Psoas muscle (tissue), 8 donors: ENCODE measurements around the gene B4GALNT1. TPM values are rescaled to one million over a fixed set of nuclear protein-coding genes. Genes with fewer than 3 reads are reported as not detected.
"Not testable (repeated sequence)": the region's sequence is repeated elsewhere in the genome, so short reads cannot be mapped to it uniquely, and the experiment has no call there.

Source experiments
- ATAC-seq, 4 donors: fragments of 200-7000 bp; cut with Tn5 transposase; one replicate each; pipeline ENCODE4 v1.9.1; 2020; ENCODE audit warnings: moderate library complexity in 3 of 4, mild to moderate bottlenecking in 2 of 4
- DNase-seq, 2 donors: peaks; one replicate each; pipeline ENCODE4 v3.0.0-alpha.2; 2020
- H3K27ac ChIP-seq: fragments of 200-600 bp; one replicate; pipeline ENCODE4 v1.8.0; 2022
- H3K27me3 ChIP-seq, 3 donors: fragments of 200-600 bp in 1 of 3; one replicate each; pipeline versions ENCODE4 v1.6.1 to v1.8.0; 2013 to 2022; ENCODE audit warnings: low read length in 2 of 3, mild to moderate bottlenecking in 2 of 3, moderate library complexity in 1 of 3; ENCODE audit not compliant: insufficient read depth in 3 of 3
- H3K36me3 ChIP-seq, 2 donors: fragments of 200-600 bp in 1 of 2; one replicate each; pipeline versions ENCODE4 v1.6.1 to v1.8.0; 2013 to 2022; ENCODE audit warnings: low read depth in 1 of 2, mild to moderate bottlenecking in 1 of 2, moderate library complexity in 1 of 2; ENCODE audit not compliant: insufficient read depth in 1 of 2
- H3K4me1 ChIP-seq: fragments of 200-600 bp; one replicate; pipeline ENCODE4 v1.8.0; 2022
- H3K4me3 ChIP-seq: fragments of 200-600 bp; one replicate; pipeline ENCODE4 v1.8.0; 2022; ENCODE audit warnings: mild to moderate bottlenecking
- H3K9me3 ChIP-seq: fragments of 200-600 bp; one replicate; pipeline ENCODE4 v1.8.0; 2022
- CTCF ChIP-seq: fragments of 200-600 bp; IDR thresholded peaks from one replicate; pipeline ENCODE4 v1.8.0; 2022; ENCODE audit warnings: antibody characterized with exemption
- WGBS, 3 donors: extraction: QIAGEN DNeasy Blood & Tissue Kit; methylation state at CpG; one replicate each; pipeline versions ENCODE4 v1.1.6 to v1.1.7; 2013; 5-methylcytosine and 5-hydroxymethylcytosine counted together
- intact Hi-C, 2 donors: fragments of 100-400 bp; cut with DNase I; formaldehyde crosslinking; loops; one replicate each; pipeline versions ENCODE4 v1.11.0 to v1.14.2; 2022
- polyA plus RNA-seq, 3 donors: library from polyadenylated mRNA; stranded (reverse); fragments of 200-250 nt; gene quantifications; one replicate each; pipeline ENCODE4 v1.2.3, GENCODE V29; 2013
- total RNA-seq, 4 donors: library from RNA; stranded (reverse); fragmentation: NEBNext Ultra II Directional in 2 of 4; extraction: Animal tissue kit (Norgen Biotek cat#: 25700) in 2 of 4; gene quantifications; one replicate each; pipeline versions ENCODE4 v1.2.1 to v1.2.4, GENCODE V29; 2021 to 2023
- donor health status: healthy with polysubstance abuse.
- donor health status: DM: no; HTN: no; CAD: no; lungs with moderate emphysema.
- donor health status: Bipolar disorder and iron deficiency.
- donor health status: healthy.
- donor health status: DM: yes; HTN: yes; CAD: no.
- donor health status: DM: no; HTN: no; CAD: no.
- donor health status: DM: no; HTN: no; CAD: no.
- donor health status: DM: yes; HTN: yes; CAD: no.

Gene B4GALNT1
- total and polyA plus RNA-seq, 7 donors = 8.2 to 46.7 (median 10.0) TPM

GRCh38 chr12:57666897-57667296 lies 33.9 kb upstream of the B4GALNT1 start:
- H3K27ac ChIP-seq = no peak overlapping the region
- H3K4me3 ChIP-seq = no peak overlapping the region
- WGBS, 3 donors = 73% methylated on average over 5 of the region's 5 CpGs
- H3K36me3 ChIP-seq = no peaks in the 10 kb centered on the region
- ATAC-seq (no peak), DNase-seq (no peak)
- H3K4me1 ChIP-seq = no peaks in the 10 kb centered on the region
- intact Hi-C loops = no loop called here
- H3K27me3 ChIP-seq = no peaks in the 10 kb centered on the region
- TF ChIP-seq CTCF = no peak
- H3K9me3 ChIP-seq = no peaks in the 10 kb centered on the region

- H3K4me1 ChIP-seq, H3K9me3 ChIP-seq, ATAC-seq, H3K4me3 ChIP-seq, intact Hi-C loops, H3K27me3 ChIP-seq, H3K27ac ChIP-seq, H3K36me3 ChIP-seq, DNase-seq: not testable (repeated sequence)
- 84 to 88% (median 87%) methylated on average over 30 to 34 of the region's 34 CpGs for WGBS, 3 donors
These were observed 32.2 kb upstream of the B4GALNT1 start for GRCh38 chr12:57665066-57665820.

GRCh38 chr12:57661376-57661775 lies 28.4 kb upstream of the B4GALNT1 start:
- DNase-seq (no peak), ATAC-seq (no peak)
- no peak overlapping the region for H3K27ac ChIP-seq

GRCh38 chr12:57658890-57659289 lies 25.9 kb upstream of the B4GALNT1 start:
- Histone ChIP-seq H3K9me3 (no peaks in the 10 kb centered on the region), H3K36me3 (no peaks in the 10 kb centered on the region), H3K4me3 (no peak overlapping the region), H3K27ac (no peak overlapping the region), H3K4me1 (no peaks in the 10 kb centered on the region), H3K27me3 (peaks cover 0 to 3% (median 0%) of the 10 kb centered on the region in 3 donors)
- no peak for ATAC-seq
- 20 to 32% (median 30%) methylated on average over 3 of the region's 3 CpGs for WGBS, 3 donors
- no peak for TF ChIP-seq CTCF
- intact Hi-C loops = no loop called here
- no peak for DNase-seq

More at GRCh38 chr12:57661376-57661775, 28.4 kb upstream of the B4GALNT1 start:
- no peak overlapping the region for H3K4me3 ChIP-seq
- H3K9me3 ChIP-seq = no peaks in the 10 kb centered on the region
- no peaks in the 10 kb centered on the region for H3K4me1 ChIP-seq
- no peaks in the 10 kb centered on the region for H3K36me3 ChIP-seq
- no peaks in the 10 kb centered on the region for H3K27me3 ChIP-seq
- WGBS, 3 donors = 85 to 93% (median 89%) methylated on average over 4 of the region's 4 CpGs
- intact Hi-C loops = no loop called here
- TF ChIP-seq CTCF = no peak

- Histone ChIP-seq H3K36me3 (no peaks in the 10 kb centered on the region), H3K27ac (no peak overlapping the region), H3K9me3 (no peaks in the 10 kb centered on the region), H3K27me3 (peaks cover 0 to 3% (median 0%) of the 10 kb centered on the region in 3 donors), H3K4me3 (no peak overlapping the region), H3K4me1 (no peaks in the 10 kb centered on the region)
- intact Hi-C loops = no loop called here
- ATAC-seq (no peak), DNase-seq (no peak)
- TF ChIP-seq CTCF = no peak
- 45 to 55% (median 55%) methylated on average over 3 of the region's 3 CpGs for WGBS, 3 donors
These were observed 24.7 kb upstream of the B4GALNT1 start for GRCh38 chr12:57657744-57658143.

GRCh38 chr12:57656408-57656807 lies 23.4 kb upstream of the B4GALNT1 start:
- ATAC-seq, DNase-seq, intact Hi-C loops: not testable (repeated sequence)

More at GRCh38 chr12:57656408-57656807, 23.4 kb upstream of the B4GALNT1 start:
- not testable (repeated sequence) for H3K27ac ChIP-seq, H3K4me3 ChIP-seq, H3K36me3 ChIP-seq, H3K9me3 ChIP-seq, H3K4me1 ChIP-seq, H3K27me3 ChIP-seq
- 71 to 73% (median 72%) methylated on average over 4 of the region's 4 CpGs for WGBS, 3 donors
